ENCODE results near the gene EXOSC2. TPM values are rescaled to one million over a fixed set of nuclear protein-coding genes. Genes with fewer than 3 reads are reported as not detected.
A peak's percentile ranks its signal among the peaks of the same experiment; 100 is the strongest.
"Not testable (repeated sequence)": the region's sequence is repeated elsewhere in the genome, so short reads cannot be mapped to it uniquely, and the experiment has no call there.

EXOSC2 gene
- total and polyA plus RNA-seq, 2 donors (not counting 1 experiment from before 2014, with no cell fraction given): 22.0 to 29.6 TPM

- no peak overlapping the region for H3K9ac ChIP-seq (ENCODE audit: insufficient read depth, low read length)
- H3K4me3 ChIP-seq (replicated peaks in 1 of 4; ENCODE audit: control extremely low read depth in 1 of 4, insufficient read depth in 1 of 4, low read depth in 3 of 4, low read length in 4 of 4): peak overlapping the region; percentile 32 to 56 (median 38)
Measured at GRCh38 chr9:130681769-130682420, 11.7 kb upstream of the EXOSC2 start.

GRCh38 chr9:130682421-130683121 is 11.0 kb upstream of the EXOSC2 start:
- TF ChIP-seq CTCF (conservative IDR thresholded peaks at IDR 0.05 in 1 of 2, IDR thresholded peaks at IDR 0.05 in 1 of 2; ENCODE audit: low read depth in 1 of 2, low read length in 2 of 2) (peak; percentile 79 to 85), EZH2 (IDR thresholded peaks at IDR 0.05; ENCODE audit: low read length, missing control alignments) (no peak)

More at GRCh38 chr9:130681769-130682420, 11.7 kb upstream of the EXOSC2 start:
- Histone ChIP-seq H3K9me3 (ENCODE audit: control insufficient read depth, insufficient read depth, low read depth, low read length) (no peaks in the 10 kb centered on the region), H3K79me2 (ENCODE audit: control insufficient read depth, insufficient read depth, low read length) (no peaks in the 10 kb centered on the region), H2AFZ (ENCODE audit: low read length) (no peak overlapping the region), H3K27ac (ENCODE audit: insufficient read depth, low read length) (no peak overlapping the region), H3K36me3 (ENCODE audit: control insufficient read depth, insufficient read depth, low read length) (no peaks in the 10 kb centered on the region), H3K27me3 (ENCODE audit: control insufficient read depth, insufficient read depth, low read length) (no peaks in the 10 kb centered on the region), H4K20me1 (ENCODE audit: control insufficient read depth, extremely low read depth, insufficient read depth, low read length) (no peaks in the 10 kb centered on the region), H3K4me1 (ENCODE audit: control insufficient read depth, extremely low read depth, insufficient read depth, low read length) (peaks cover 3% of the 10 kb centered on the region), H3K4me2 (ENCODE audit: extremely low read depth, insufficient read depth, low read length) (peak overlapping the region; percentile 79)
- TF ChIP-seq EZH2 (IDR thresholded peaks at IDR 0.05; ENCODE audit: low read length, missing control alignments): no peak
- TF ChIP-seq CTCF (conservative IDR thresholded peaks at IDR 0.05 in 1 of 2, IDR thresholded peaks at IDR 0.05 in 1 of 2; ENCODE audit: low read depth in 1 of 2, low read length in 2 of 2): no peak
- no peak for DNase-seq (ENCODE audit: low read depth in 2 of 2)

GRCh38 chr9:130685104-130685503 is 8.5 kb upstream of the EXOSC2 start:
- Histone ChIP-seq H2AFZ (ENCODE audit: low read length) (no peak overlapping the region), H3K27ac (ENCODE audit: insufficient read depth, low read length) (no peak overlapping the region), H3K4me1 (ENCODE audit: control insufficient read depth, extremely low read depth, insufficient read depth, low read length) (peaks cover 3% of the 10 kb centered on the region), H3K4me2 (ENCODE audit: extremely low read depth, insufficient read depth, low read length) (no peak overlapping the region), H3K9ac (ENCODE audit: insufficient read depth, low read length) (no peak overlapping the region), H3K9me3 (ENCODE audit: control insufficient read depth, insufficient read depth, low read depth, low read length) (no peaks in the 10 kb centered on the region), H3K36me3 (ENCODE audit: control insufficient read depth, insufficient read depth, low read length) (no peaks in the 10 kb centered on the region), H4K20me1 (ENCODE audit: control insufficient read depth, extremely low read depth, insufficient read depth, low read length) (no peaks in the 10 kb centered on the region), H3K27me3 (ENCODE audit: control insufficient read depth, insufficient read depth, low read length) (no peaks in the 10 kb centered on the region), H3K4me3 (replicated peaks in 1 of 4; ENCODE audit: control extremely low read depth in 1 of 4, insufficient read depth in 1 of 4, low read depth in 3 of 4, low read length in 4 of 4) (no peak overlapping the region), H3K79me2 (ENCODE audit: control insufficient read depth, insufficient read depth, low read length) (no peaks in the 10 kb centered on the region)
- TF ChIP-seq EZH2 (IDR thresholded peaks at IDR 0.05; ENCODE audit: low read length, missing control alignments): no peak
- no peak for TF ChIP-seq CTCF (conservative IDR thresholded peaks at IDR 0.05 in 1 of 2, IDR thresholded peaks at IDR 0.05 in 1 of 2; ENCODE audit: low read depth in 1 of 2, low read length in 2 of 2)
- no peak for DNase-seq (ENCODE audit: low read depth in 2 of 2)

More at GRCh38 chr9:130682421-130683121, 11.0 kb upstream of the EXOSC2 start:
- Histone ChIP-seq H3K79me2 (ENCODE audit: control insufficient read depth, insufficient read depth, low read length) (no peaks in the 10 kb centered on the region), H3K27me3 (ENCODE audit: control insufficient read depth, insufficient read depth, low read length) (no peaks in the 10 kb centered on the region), H4K20me1 (ENCODE audit: control insufficient read depth, extremely low read depth, insufficient read depth, low read length) (no peaks in the 10 kb centered on the region), H2AFZ (ENCODE audit: low read length) (no peak overlapping the region), H3K36me3 (ENCODE audit: control insufficient read depth, insufficient read depth, low read length) (no peaks in the 10 kb centered on the region), H3K4me3 (replicated peaks in 1 of 4; ENCODE audit: control extremely low read depth in 1 of 4, insufficient read depth in 1 of 4, low read depth in 3 of 4, low read length in 4 of 4) (peak overlapping the region in 3 of 4 experiments; percentile 23 to 56 (median 32)), H3K27ac (ENCODE audit: insufficient read depth, low read length) (no peak overlapping the region), H3K4me1 (ENCODE audit: control insufficient read depth, extremely low read depth, insufficient read depth, low read length) (peaks cover 3% of the 10 kb centered on the region), H3K9ac (ENCODE audit: insufficient read depth, low read length) (no peak overlapping the region), H3K9me3 (ENCODE audit: control insufficient read depth, insufficient read depth, low read depth, low read length) (no peaks in the 10 kb centered on the region), H3K4me2 (ENCODE audit: extremely low read depth, insufficient read depth, low read length) (peak overlapping the region; percentile 79)
- DNase-seq (ENCODE audit: low read depth in 2 of 2): peak; percentile 61 to 75

GRCh38 chr9:130685945-130686344 is 7.6 kb upstream of the EXOSC2 start:
- not testable (repeated sequence) for H2AFZ ChIP-seq (ENCODE audit: low read length); H3K27ac ChIP-seq (ENCODE audit: insufficient read depth, low read length); H4K20me1 ChIP-seq (ENCODE audit: control insufficient read depth, extremely low read depth, insufficient read depth, low read length); H3K9me3 ChIP-seq (ENCODE audit: control insufficient read depth, insufficient read depth, low read depth, low read length); H3K4me3 ChIP-seq (replicated peaks in 1 of 4; ENCODE audit: control extremely low read depth in 1 of 4, insufficient read depth in 1 of 4, low read depth in 3 of 4, low read length in 4 of 4); H3K36me3 ChIP-seq (ENCODE audit: control insufficient read depth, insufficient read depth, low read length); H3K4me1 ChIP-seq (ENCODE audit: control insufficient read depth, extremely low read depth, insufficient read depth, low read length); H3K4me2 ChIP-seq (ENCODE audit: extremely low read depth, insufficient read depth, low read length); H3K79me2 ChIP-seq (ENCODE audit: control insufficient read depth, insufficient read depth, low read length); DNase-seq (ENCODE audit: low read depth in 2 of 2); H3K9ac ChIP-seq (ENCODE audit: insufficient read depth, low read length); H3K27me3 ChIP-seq (ENCODE audit: control insufficient read depth, insufficient read depth, low read length)
